ENCODE data around the gene RNF38. TPM values are rescaled to one million over a fixed set of nuclear protein-coding genes. Genes with fewer than 3 reads are reported as not detected.

The RNF38 gene
- total RNA-seq, 2 donors from 2014 or later = 8.9 to 14.0 TPM

DNA sequence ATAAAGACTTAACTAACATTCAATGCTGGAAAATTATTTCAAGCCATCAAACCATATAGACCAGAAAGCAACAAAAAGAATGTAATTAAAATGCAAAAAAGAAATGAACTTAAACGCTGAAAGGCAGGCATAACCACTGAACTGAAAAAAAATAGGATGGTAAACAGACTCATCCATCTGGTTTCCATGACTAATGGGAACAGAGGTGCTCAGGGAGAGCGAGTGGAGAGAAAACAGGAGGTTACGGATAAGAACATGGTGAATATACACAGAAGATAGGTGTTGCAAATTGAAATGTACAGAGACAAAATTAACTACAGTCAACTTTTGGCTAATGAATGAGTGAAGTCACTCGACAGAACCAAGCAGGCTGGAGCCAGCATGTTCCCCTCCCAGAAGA is 43.5 kb upstream of the RNF38 start:
- TF ChIP-seq, protein P1, sequence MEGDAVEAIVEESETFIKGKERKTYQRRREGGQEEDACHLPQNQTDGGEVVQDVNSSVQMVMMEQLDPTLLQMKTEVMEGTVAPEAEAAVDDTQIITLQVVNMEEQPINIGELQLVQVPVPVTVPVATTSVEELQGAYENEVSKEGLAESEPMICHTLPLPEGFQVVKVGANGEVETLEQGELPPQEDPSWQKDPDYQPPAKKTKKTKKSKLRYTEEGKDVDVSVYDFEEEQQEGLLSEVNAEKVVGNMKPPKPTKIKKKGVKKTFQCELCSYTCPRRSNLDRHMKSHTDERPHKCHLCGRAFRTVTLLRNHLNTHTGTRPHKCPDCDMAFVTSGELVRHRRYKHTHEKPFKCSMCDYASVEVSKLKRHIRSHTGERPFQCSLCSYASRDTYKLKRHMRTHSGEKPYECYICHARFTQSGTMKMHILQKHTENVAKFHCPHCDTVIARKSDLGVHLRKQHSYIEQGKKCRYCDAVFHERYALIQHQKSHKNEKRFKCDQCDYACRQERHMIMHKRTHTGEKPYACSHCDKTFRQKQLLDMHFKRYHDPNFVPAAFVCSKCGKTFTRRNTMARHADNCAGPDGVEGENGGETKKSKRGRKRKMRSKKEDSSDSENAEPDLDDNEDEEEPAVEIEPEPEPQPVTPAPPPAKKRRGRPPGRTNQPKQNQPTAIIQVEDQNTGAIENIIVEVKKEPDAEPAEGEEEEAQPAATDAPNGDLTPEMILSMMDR (IDR thresholded peaks at IDR 0.05) = no peak
- no peak for TF ChIP-seq POLR2A (IDR thresholded peaks at IDR 0.05)
- DNase-seq (no peak), ATAC-seq (no peak)
- Histone ChIP-seq H3K27me3 (no peaks in the 10 kb centered on the region), H3K9me3 (no peaks in the 10 kb centered on the region), H3K4me3 (no peak overlapping the region), H3K27ac (no peak overlapping the region), H3K36me3 (replicated peaks in 1 of 2; ENCODE audit: insufficient read depth in 1 of 2, low read depth in 2 of 2) (no peaks in the 10 kb centered on the region), H3K4me1 (peaks cover 18% of the 10 kb centered on the region)
- intact Hi-C loops (cut with DNase I) = no loop called here
- whole genome bisulfite sequencing, 2 donors = 72 to 77% methylated on average over 4 of the region's 4 CpGs

DNA sequence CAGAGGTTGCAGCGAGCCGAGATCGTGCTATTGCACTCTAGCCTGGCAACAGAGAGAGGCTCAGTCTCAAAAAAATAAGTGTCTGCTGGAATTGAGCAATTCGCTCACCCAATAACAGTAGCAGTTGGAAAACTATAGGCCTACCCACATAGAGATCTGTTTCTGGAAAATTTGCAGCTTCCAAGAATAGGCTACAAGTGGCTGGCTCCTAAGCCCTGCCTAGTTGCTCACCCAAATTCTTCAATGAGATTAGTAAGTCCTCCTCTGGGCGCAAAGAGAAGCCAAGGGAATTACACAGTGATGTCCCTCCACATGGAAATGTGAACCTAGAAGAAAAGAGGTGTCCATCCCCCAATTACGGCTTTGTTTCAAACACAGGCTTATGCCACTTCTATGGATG is 42.6 kb upstream of the RNF38 start:
- no peak overlapping the region for H3K27ac ChIP-seq
- peaks cover 9% of the 10 kb centered on the region for H3K4me1 ChIP-seq
- no peaks in the 10 kb centered on the region for H3K36me3 ChIP-seq (replicated peaks in 1 of 2; ENCODE audit: insufficient read depth in 1 of 2, low read depth in 2 of 2)
- H3K9me3 ChIP-seq = no peaks in the 10 kb centered on the region
- TF ChIP-seq, protein P1 (IDR thresholded peaks at IDR 0.05) = no peak
- no peak for TF ChIP-seq POLR2A (IDR thresholded peaks at IDR 0.05)
- WGBS, 2 donors = 93 to 96% methylated on average over 5 to 6 of the region's 6 CpGs
- no peaks in the 10 kb centered on the region for H3K27me3 ChIP-seq
- ATAC-seq (no peak), DNase-seq (no peak)
- intact Hi-C loops (cut with DNase I) = no loop called here
- no peak overlapping the region for H3K4me3 ChIP-seq

DNA sequence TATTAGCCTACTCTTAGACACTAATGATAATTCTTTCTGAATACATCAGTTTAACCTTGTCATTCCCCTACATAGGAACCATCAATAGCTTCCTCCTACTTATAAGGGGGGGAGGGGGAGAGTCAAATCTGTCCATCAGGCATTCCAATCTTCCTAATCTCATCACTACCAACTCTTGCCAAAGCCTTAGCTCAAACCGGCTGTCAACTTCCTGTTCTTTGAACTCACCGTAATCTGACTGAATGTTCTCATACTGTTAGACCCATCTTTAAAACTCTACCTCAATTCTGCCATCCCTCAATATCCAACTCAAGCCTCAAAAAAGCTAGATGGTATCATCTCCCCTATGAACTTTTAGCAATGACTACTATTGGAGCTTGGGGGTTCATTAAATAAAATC is 41.9 kb upstream of the RNF38 start:
- intact Hi-C loops (cut with DNase I) = no loop called here
- Histone ChIP-seq H3K27me3 (no peaks in the 10 kb centered on the region), H3K4me3 (no peak overlapping the region), H3K4me1 (peaks cover 6% of the 10 kb centered on the region), H3K36me3 (replicated peaks in 1 of 2; ENCODE audit: insufficient read depth in 1 of 2, low read depth in 2 of 2) (no peaks in the 10 kb centered on the region), H3K9me3 (no peaks in the 10 kb centered on the region), H3K27ac (no peak overlapping the region)
- TF ChIP-seq, protein P1 (IDR thresholded peaks at IDR 0.05) = no peak
- TF ChIP-seq POLR2A (IDR thresholded peaks at IDR 0.05) = no peak
- ATAC-seq (no peak), DNase-seq (no peak)
- 30 to 41% methylated on average over 2 of the region's 2 CpGs for WGBS, 2 donors

DNA sequence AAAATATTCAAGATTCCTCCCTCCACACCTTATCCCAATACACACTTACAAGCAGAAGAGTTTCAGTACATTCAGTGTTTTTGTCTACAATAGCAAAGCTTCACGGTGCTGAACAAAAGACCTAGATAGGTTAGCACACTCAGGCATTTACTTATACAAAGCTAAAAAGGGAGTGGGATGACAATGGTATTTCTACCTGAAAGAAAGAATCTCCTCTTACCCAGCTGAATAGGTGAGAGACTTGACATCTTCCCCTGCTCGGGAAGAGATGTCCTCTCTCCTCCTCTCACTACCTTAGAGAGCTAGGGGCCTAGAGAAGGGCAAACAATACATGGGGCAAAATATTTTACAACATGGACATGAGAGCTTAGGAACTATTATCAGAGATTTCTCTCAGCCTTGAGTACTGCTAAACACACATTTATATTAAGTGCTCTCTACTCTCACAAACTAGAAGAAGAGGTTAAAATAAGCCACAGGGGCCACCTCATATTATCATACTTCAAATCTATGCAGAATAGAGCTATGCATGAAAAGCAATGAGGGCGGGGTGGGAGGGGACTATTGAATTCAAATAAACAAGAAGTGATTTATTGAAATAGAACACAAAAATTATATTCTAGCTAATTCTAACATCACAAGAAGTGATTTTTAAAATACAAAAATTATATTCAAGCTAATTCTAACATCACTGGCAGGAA is 38.6 kb upstream of the RNF38 start:
- Histone ChIP-seq H3K4me3 (no peak overlapping the region), H3K4me1 (peaks cover 6% of the 10 kb centered on the region), H3K9me3 (no peaks in the 10 kb centered on the region), H3K36me3 (replicated peaks in 1 of 2; ENCODE audit: insufficient read depth in 1 of 2, low read depth in 2 of 2) (no peaks in the 10 kb centered on the region), H3K27ac (no peak overlapping the region), H3K27me3 (no peaks in the 10 kb centered on the region)
- 87 to 91% methylated on average over 3 of the region's 3 CpGs for WGBS, 2 donors
- intact Hi-C loops (cut with DNase I) = no loop called here
- DNase-seq (no peak), ATAC-seq (no peak)
- TF ChIP-seq, protein P1 (IDR thresholded peaks at IDR 0.05) = no peak
- no peak for TF ChIP-seq POLR2A (IDR thresholded peaks at IDR 0.05)

DNA sequence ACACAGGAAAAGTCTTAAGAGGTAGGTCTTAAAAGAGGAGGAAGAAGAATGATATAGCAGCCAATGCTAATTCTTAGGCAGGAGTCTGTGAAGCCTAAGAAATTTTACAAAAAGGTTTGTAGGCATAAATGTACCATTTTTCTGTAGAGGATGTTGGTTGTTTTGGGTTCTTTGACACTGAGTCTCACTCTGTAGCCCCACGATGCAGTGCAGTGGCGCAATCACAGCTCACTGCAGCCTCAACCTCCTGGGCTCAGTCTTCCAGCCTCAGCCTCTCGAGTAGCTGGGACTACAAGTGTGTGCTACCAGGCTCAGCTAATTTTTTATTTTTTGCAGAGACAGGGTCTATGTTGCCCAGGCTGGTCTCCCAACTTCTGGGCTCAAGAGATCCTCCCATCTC is 37.7 kb upstream of the RNF38 start:
- TF ChIP-seq, protein P1 (IDR thresholded peaks at IDR 0.05) = no peak
- TF ChIP-seq POLR2A (IDR thresholded peaks at IDR 0.05) = no peak
- Histone ChIP-seq H3K4me3 (no peak overlapping the region), H3K27me3 (no peaks in the 10 kb centered on the region), H3K27ac (no peak overlapping the region), H3K4me1 (peaks cover 6% of the 10 kb centered on the region), H3K36me3 (replicated peaks in 1 of 2; ENCODE audit: insufficient read depth in 1 of 2, low read depth in 2 of 2) (no peaks in the 10 kb centered on the region), H3K9me3 (no peaks in the 10 kb centered on the region)
- DNase-seq (no peak), ATAC-seq (no peak)
- intact Hi-C loops (cut with DNase I) = no loop called here
- WGBS, 2 donors = 87 to 100% methylated on average over 3 of the region's 3 CpGs
